ENCODE data around the gene SLC44A1.

The SLC44A1 gene

DNA sequence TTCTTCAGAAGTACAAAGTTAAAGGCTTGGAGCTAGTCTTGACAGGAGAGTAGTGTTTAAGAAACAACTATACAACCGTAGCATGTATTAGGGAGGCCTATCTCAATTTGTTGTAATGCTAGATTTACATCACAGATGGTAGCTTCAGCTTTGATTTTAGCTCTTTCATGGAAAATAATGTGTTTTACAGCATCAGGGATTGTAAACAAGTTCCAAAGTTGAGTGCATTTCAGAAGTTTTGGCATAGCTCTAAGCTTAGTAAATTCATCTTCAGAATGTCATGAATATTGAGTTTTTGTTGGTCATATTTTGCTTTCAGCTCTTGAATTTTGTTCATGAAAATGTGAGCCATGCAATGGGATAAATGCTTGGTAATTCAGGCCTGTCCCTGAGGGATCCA lies 30.7 kb downstream of the SLC44A1 start:
- DNase-seq (ENCODE audit: low read depth) = no peak
- TF ChIP-seq, protein P1, sequence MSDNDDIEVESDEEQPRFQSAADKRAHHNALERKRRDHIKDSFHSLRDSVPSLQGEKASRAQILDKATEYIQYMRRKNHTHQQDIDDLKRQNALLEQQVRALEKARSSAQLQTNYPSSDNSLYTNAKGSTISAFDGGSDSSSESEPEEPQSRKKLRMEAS (IDR thresholded peaks at IDR 0.05; ENCODE audit: low read depth, low read length) = no peak
- no peak overlapping the region for H3K4me3 ChIP-seq (ENCODE audit: low read depth, low read length)

GRCh38 chr9:105275938-105276337 lies 31.5 kb downstream of the SLC44A1 start:
- no peak overlapping the region for H3K4me3 ChIP-seq (ENCODE audit: low read depth, low read length)
- no peak for TF ChIP-seq CTCF (IDR thresholded peaks at IDR 0.05; ENCODE audit: low read depth, low read length)
- no peak for TF ChIP-seq MYC (IDR thresholded peaks at IDR 0.05; ENCODE audit: low read depth, low read length)
- no peak for TF ChIP-seq POLR2A (IDR thresholded peaks at IDR 0.05; ENCODE audit: extremely low read depth, insufficient read length)
- TF ChIP-seq, protein P1 (IDR thresholded peaks at IDR 0.05; ENCODE audit: low read depth, low read length) = no peak
- DNase-seq (ENCODE audit: low read depth) = no peak

DNA sequence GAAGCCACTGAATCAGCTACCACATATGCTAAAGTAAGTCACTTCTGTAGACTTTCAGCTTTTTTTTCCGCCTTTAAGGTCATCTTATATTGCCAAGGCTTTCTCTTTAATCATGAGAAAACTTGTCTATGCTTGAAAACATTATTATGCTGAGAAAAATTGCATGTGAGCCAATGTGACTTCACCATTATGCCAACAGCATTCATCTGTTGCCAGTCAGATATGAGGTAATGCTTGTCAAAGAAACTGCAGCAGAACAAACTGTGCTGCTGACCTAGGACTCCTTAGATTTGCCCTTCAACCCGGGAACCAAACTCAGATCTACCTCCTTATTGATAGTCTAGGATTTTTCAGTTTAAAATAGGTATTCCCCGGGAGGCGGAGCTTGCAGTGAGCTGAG lies 34.3 kb downstream of the SLC44A1 start:
- TF ChIP-seq POLR2A (IDR thresholded peaks at IDR 0.05; ENCODE audit: extremely low read depth, insufficient read length) (no peak), MYC (IDR thresholded peaks at IDR 0.05; ENCODE audit: low read depth, low read length) (no peak), CTCF (IDR thresholded peaks at IDR 0.05; ENCODE audit: low read depth, low read length) (no peak)
- TF ChIP-seq, protein P1 (IDR thresholded peaks at IDR 0.05; ENCODE audit: low read depth, low read length) = no peak
- no peak for DNase-seq (ENCODE audit: low read depth)
- no peak overlapping the region for H3K4me3 ChIP-seq (ENCODE audit: low read depth, low read length)

GRCh38 chr9:105280691-105281090 lies 36.2 kb downstream of the SLC44A1 start:
- no peak for DNase-seq (ENCODE audit: low read depth)
- TF ChIP-seq, protein P1 (IDR thresholded peaks at IDR 0.05; ENCODE audit: low read depth, low read length) = no peak
- no peak overlapping the region for H3K4me3 ChIP-seq (ENCODE audit: low read depth, low read length)

DNA sequence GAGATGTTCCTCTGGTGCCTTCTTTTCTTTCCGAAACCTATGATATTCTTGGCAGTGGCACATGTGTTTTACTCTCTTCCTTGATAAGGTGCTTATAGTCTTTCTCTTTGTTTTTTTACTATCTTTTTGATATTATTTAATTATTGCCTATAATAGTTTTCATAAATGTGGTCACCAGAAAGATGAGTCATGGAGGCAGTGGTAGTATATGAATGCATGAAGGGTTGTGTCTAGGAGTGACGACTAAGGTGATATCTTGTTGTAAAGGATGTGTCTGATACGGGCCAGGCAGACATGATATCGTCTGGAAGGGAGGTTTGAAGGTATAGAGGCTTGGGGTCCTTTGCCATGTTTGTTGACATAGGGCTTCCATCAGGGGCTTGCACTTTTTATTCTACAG lies 36.8 kb downstream of the SLC44A1 start:
- no peak overlapping the region for H3K4me3 ChIP-seq (ENCODE audit: low read depth, low read length)
- TF ChIP-seq POLR2A (IDR thresholded peaks at IDR 0.05; ENCODE audit: extremely low read depth, insufficient read length) (no peak), MYC (IDR thresholded peaks at IDR 0.05; ENCODE audit: low read depth, low read length) (no peak), CTCF (IDR thresholded peaks at IDR 0.05; ENCODE audit: low read depth, low read length) (no peak)
- TF ChIP-seq, protein P1 (IDR thresholded peaks at IDR 0.05; ENCODE audit: low read depth, low read length) = no peak
- no peak for DNase-seq (ENCODE audit: low read depth)

GRCh38 chr9:105281926-105282325 lies 37.5 kb downstream of the SLC44A1 start:
- DNase-seq (ENCODE audit: low read depth) = no peak
- H3K4me3 ChIP-seq (ENCODE audit: low read depth, low read length) = no peak overlapping the region
- TF ChIP-seq CTCF (IDR thresholded peaks at IDR 0.05; ENCODE audit: low read depth, low read length) (no peak), POLR2A (IDR thresholded peaks at IDR 0.05; ENCODE audit: extremely low read depth, insufficient read length) (no peak), MYC (IDR thresholded peaks at IDR 0.05; ENCODE audit: low read depth, low read length) (no peak)
- TF ChIP-seq, protein P1 (IDR thresholded peaks at IDR 0.05; ENCODE audit: low read depth, low read length) = no peak

Measured in NB4 (cell line).